H1 (cell line): ENCODE results near the gene DNAI2. TPM values are rescaled to one million over a fixed set of nuclear protein-coding genes. Genes with fewer than 3 reads are reported as not detected.

ENCODE experiments used
- CTCF ChIA-PET: fragments of 300-600 bp; sonication (Branson Sonifier 250); formaldehyde crosslinking; loops from one replicate; lab custom pipeline; 2021; ENCODE audit not compliant: partially characterized antibody; lab: Charles Lee
- POLR2A ChIA-PET: fragments of 300-600 bp; sonication (Branson Sonifier 250); formaldehyde crosslinking; loops from one replicate; lab custom pipeline; 2021; ENCODE audit warnings: inconsistent platforms; ENCODE audit not compliant: partially characterized antibody; lab: Charles Lee
- DNase-seq, 2 experiments: peaks; one replicate each; pipeline versions ENCODE4 v3.0.0 to v3.0.0-alpha.2; 2010 to 2022; ENCODE audit warnings: low spot score in 2 of 2, low read depth in 1 of 2, mixed read lengths in 1 of 2
- FAIRE-seq: peaks from 2 replicates; lab custom pipeline; 2011; peaks lifted over from hg19 to GRCh38; lab: Jason Lieb, UNC
- H2AFZ ChIP-seq: 2 replicates; pipeline ENCODE4 v1.8.1; 2012; ENCODE audit warnings: low read length, inconsistent platforms
- H2AK5ac ChIP-seq: 2 replicates; pipeline ENCODE4 v1.6.1; 2013; ENCODE audit warnings: low read depth, low read length
- H2BK120ac ChIP-seq: replicated peaks from 2 replicates; pipeline ENCODE3; 2013; ENCODE audit warnings: low read depth, low read length, inconsistent platforms
- H2BK12ac ChIP-seq: 2 replicates; pipeline ENCODE4 v1.6.1; 2013; ENCODE audit warnings: low read depth, low read length
- H2BK15ac ChIP-seq: 2 replicates; pipeline ENCODE4 v1.6.1; 2013; ENCODE audit warnings: low read length
- H2BK20ac ChIP-seq: 2 replicates; pipeline ENCODE4 v1.6.1; 2013; ENCODE audit warnings: low read length
- H2BK5ac ChIP-seq: 2 replicates; pipeline ENCODE4 v1.6.1; 2013; ENCODE audit warnings: low read depth, low read length
- H3K14ac ChIP-seq: 2 replicates; pipeline ENCODE4 v1.6.1; 2013; ENCODE audit warnings: inconsistent platforms; ENCODE audit not compliant: insufficient read length
- H3K18ac ChIP-seq: 2 replicates; pipeline ENCODE4 v1.6.1; 2013; ENCODE audit warnings: low read length; ENCODE audit errors: extremely low read depth
- H3K23ac ChIP-seq: 2 replicates; pipeline ENCODE4 v1.6.1; 2013; ENCODE audit warnings: inconsistent platforms; ENCODE audit not compliant: insufficient read length
- H3K23me2 ChIP-seq: 2 replicates; pipeline ENCODE4 v1.6.1; 2013; ENCODE audit warnings: low read depth, low read length
- H3K27ac ChIP-seq: 2 replicates; pipeline ENCODE4 v1.6.1; 2011; ENCODE audit warnings: low read depth, low read length, inconsistent platforms
- H3K27me3 ChIP-seq, 4 experiments: replicated peaks in 1 of 4; 1 replicate in 1 of 4; 2 replicates in 3 of 4; pipeline versions ENCODE4 v1.6.1 to v1.8.1; 2011 to 2013; ENCODE audit warnings: low read length in 3 of 4, mild to moderate bottlenecking in 3 of 4, inconsistent platforms in 2 of 4, mixed read lengths in 2 of 4, moderate library complexity in 1 of 4; ENCODE audit not compliant: control insufficient read depth in 3 of 4, insufficient read depth in 3 of 4; ENCODE audit errors: extremely low read depth in 1 of 4
- H3K36me3 ChIP-seq, 4 experiments: 2 replicates each; pipeline versions ENCODE4 v1.6.1 to v1.8.1; 2011 to 2013; ENCODE audit warnings: mild to moderate bottlenecking in 4 of 4, low read length in 3 of 4, moderate library complexity in 2 of 4, control low read depth in 1 of 4, inconsistent platforms in 1 of 4; ENCODE audit not compliant: insufficient read depth in 4 of 4, control insufficient read depth in 2 of 4
- H3K4ac ChIP-seq: replicated peaks from 2 replicates; pipeline ENCODE3; 2013; ENCODE audit warnings: low read length, low read depth, mixed read lengths, inconsistent platforms; ENCODE audit not compliant: insufficient read length
- H3K4me1 ChIP-seq, 4 experiments: replicated peaks in 1 of 4; 1 replicate in 1 of 4; 2 replicates in 3 of 4; pipeline versions ENCODE4 v1.6.1 to v1.8.1; 2011 to 2013; ENCODE audit warnings: low read length in 3 of 4, inconsistent platforms in 2 of 4, mixed read lengths in 1 of 4; ENCODE audit not compliant: insufficient read depth in 4 of 4, control insufficient read depth in 3 of 4
- H3K4me2 ChIP-seq, 2 experiments: 2 replicates each; pipeline versions ENCODE4 v1.6.1 to v1.8.1; 2011 to 2013; ENCODE audit warnings: low read depth in 2 of 2, low read length in 2 of 2, control low read depth in 1 of 2, inconsistent platforms in 1 of 2, mild to moderate bottlenecking in 1 of 2; ENCODE audit not compliant: insufficient read depth in 1 of 2
- H3K4me3 ChIP-seq, 4 experiments: fragments of 200-600, 300-600 bp in 1 of 4; sonication (generic), shearing (Covaris generic), sonication (Bioruptor Twin) in 1 of 4; 2 replicates each; pipeline versions ENCODE4 v1.5.1 to v1.8.1; 2011 to 2016; ENCODE audit warnings: low read length in 4 of 4, low read depth in 3 of 4, control low read depth in 2 of 4, inconsistent platforms in 2 of 4, mild to moderate bottlenecking in 2 of 4, mixed read lengths in 1 of 4, moderate library complexity in 1 of 4; ENCODE audit not compliant: insufficient read depth in 2 of 4; ENCODE audit errors: extremely low read depth in 1 of 4
- H3K56ac ChIP-seq: replicated peaks from 2 replicates; pipeline ENCODE3; 2013; ENCODE audit warnings: low read depth, mild to moderate bottlenecking, mixed read lengths, low read length, inconsistent platforms; ENCODE audit not compliant: insufficient read length
- H3K79me1 ChIP-seq: 2 replicates; pipeline ENCODE4 v1.6.1; 2013; ENCODE audit warnings: low read depth, low read length, control low read depth
- H3K79me2 ChIP-seq, 2 experiments: 2 replicates each; pipeline versions ENCODE4 v1.6.1 to v1.8.1; 2012 to 2013; ENCODE audit warnings: low read length in 2 of 2, mild to moderate bottlenecking in 2 of 2, inconsistent platforms in 1 of 2; ENCODE audit not compliant: insufficient read depth in 2 of 2, control insufficient read depth in 1 of 2
- H3K9ac ChIP-seq, 4 experiments: replicated peaks in 1 of 4; 1 replicate in 1 of 4; 2 replicates in 3 of 4; pipeline versions ENCODE4 v1.6.1 to v1.8.1; 2011 to 2013; ENCODE audit warnings: low read depth in 3 of 4, low read length in 3 of 4, control low read depth in 2 of 4, mild to moderate bottlenecking in 2 of 4, moderate library complexity in 2 of 4, inconsistent platforms in 1 of 4; ENCODE audit errors: extremely low read depth in 1 of 4
- H3K9me3 ChIP-seq, 2 experiments: 2 replicates each; pipeline versions ENCODE4 v1.6.1 to v1.8.1; 2012 to 2013; ENCODE audit warnings: mild to moderate bottlenecking in 2 of 2, moderate library complexity in 2 of 2, control low read depth in 1 of 2, inconsistent platforms in 1 of 2, low read depth in 1 of 2, low read length in 1 of 2, mixed read lengths in 1 of 2; ENCODE audit not compliant: insufficient read depth in 2 of 2
- H4K20me1 ChIP-seq, 2 experiments: replicated peaks in 1 of 2; 2 replicates each; pipeline versions ENCODE3 to v1.8.1; 2011 to 2013; ENCODE audit warnings: inconsistent platforms in 2 of 2, low read length in 2 of 2, mild to moderate bottlenecking in 1 of 2; ENCODE audit not compliant: insufficient read depth in 2 of 2, control insufficient read depth in 1 of 2
- H4K5ac ChIP-seq: 2 replicates; pipeline ENCODE4 v1.6.1; 2013; ENCODE audit warnings: low read length, low read depth, mixed read lengths, inconsistent platforms; ENCODE audit not compliant: insufficient read length
- H4K8ac ChIP-seq: 2 replicates; pipeline ENCODE4 v1.8.0; 2013; ENCODE audit warnings: mild to moderate bottlenecking, moderate library complexity, low read length, inconsistent platforms; ENCODE audit not compliant: insufficient read depth; ENCODE audit errors: extremely low read depth
- H4K91ac ChIP-seq: replicated peaks from 2 replicates; pipeline ENCODE3; 2013; ENCODE audit warnings: low read length, mixed read lengths, inconsistent platforms; ENCODE audit not compliant: insufficient read length
- CBX5 ChIP-seq: fragments of 300-800, 300-1000 bp; sonication (generic); IDR thresholded peaks from 2 replicates; pipeline ENCODE4 v1.7.1; 2016; ENCODE audit warnings: antibody characterized with exemption, low read length, low read depth
- CEBPB ChIP-seq: IDR thresholded peaks from 2 replicates; pipeline ENCODE4 v1.6.1; 2012; ENCODE audit warnings: low read depth, low read length
- CHD1 ChIP-seq: IDR thresholded peaks from 2 replicates; pipeline ENCODE4 v1.6.1; 2012; ENCODE audit warnings: low read depth, low read length, improper control_type of control experiment
- CTBP2 ChIP-seq: IDR thresholded peaks from 2 replicates; pipeline ENCODE4 v1.7.0; 2011; ENCODE audit warnings: borderline replicate concordance, mild to moderate bottlenecking, moderate library complexity, mixed read lengths, low read length; ENCODE audit not compliant: insufficient read depth, insufficient read length
- E2F6 ChIP-seq: IDR thresholded peaks from 2 replicates; pipeline ENCODE4 v1.6.1; 2012; ENCODE audit warnings: inconsistent platforms
- HDAC6 ChIP-seq: IDR thresholded peaks from one replicate; pipeline ENCODE4 v1.7.1; 2012; ENCODE audit warnings: low read depth, mild to moderate bottlenecking, inconsistent platforms, low read length, moderate library complexity
- NRF1 ChIP-seq: IDR thresholded peaks from 2 replicates; pipeline ENCODE4 v1.6.1; 2011; ENCODE audit warnings: mild to moderate bottlenecking, low read depth, low read length, improper control_type of control experiment
- RBBP5 ChIP-seq: IDR thresholded peaks from 2 replicates; pipeline ENCODE4 v1.7.1; 2012; ENCODE audit warnings: low read depth, mild to moderate bottlenecking, inconsistent platforms, low read length, moderate library complexity, borderline replicate concordance
- SP2 ChIP-seq: IDR thresholded peaks from 2 replicates; pipeline ENCODE4 v1.6.1; 2012; ENCODE audit warnings: mild to moderate bottlenecking, low read length, inconsistent platforms
- SP4 ChIP-seq: IDR thresholded peaks from 2 replicates; pipeline ENCODE4 v1.6.1; 2012; ENCODE audit warnings: low read length, inconsistent platforms
- TEAD4 ChIP-seq: IDR thresholded peaks from 2 replicates; pipeline ENCODE4 v1.6.1; 2012; ENCODE audit warnings: low read depth, low read length, inconsistent platforms, mixed read lengths
- USF2 ChIP-seq: IDR thresholded peaks from 2 replicates; pipeline ENCODE4 v1.6.1; 2011; ENCODE audit warnings: low read length, improper control_type of control experiment
- WGBS, 2 experiments: shearing (Covaris generic) in 1 of 2; methylation state at CpG; one replicate each; pipeline versions ENCODE4 v1.1.6 to v1.1.7; 2013 to 2015; ENCODE audit warnings: low lambda C conversion rate in 2 of 2, mixed read lengths in 2 of 2, inconsistent platforms in 1 of 2, low coverage in 1 of 2, missing lambda C conversion rate in 1 of 2; ENCODE audit not compliant: insufficient replicate concordance in 2 of 2, insufficient coverage in 1 of 2, insufficient read length in 1 of 2; ENCODE audit errors: extremely low coverage in 1 of 2, missing lambda C conversion rate in 1 of 2; 5-methylcytosine and 5-hydroxymethylcytosine counted together
- polyA plus RNA-seq, 7 experiments: library from polyadenylated mRNA; depleted of rRNA in 3 of 7; stranded (reverse) in 5 of 7; unstranded in 2 of 7; fragments of >200 nt in 5 of 7; fragments of 200-250 nt in 2 of 7; gene quantifications; 1 replicate in 5 of 7; 2 replicates in 1 of 7; 4 replicates in 1 of 7; pipeline versions ENCODE4 v1.2.1 to v1.2.3, GENCODE V29; 2011 to 2013; ENCODE audit warnings: missing spikeins in 2 of 7, mixed read lengths in 2 of 7
- total RNA-seq: library from RNA; stranded (reverse); fragmentation: NEBNext Ultra II Directional; extraction: Animal tissue kit (Norgen Biotek cat#: 25700); gene quantifications from 2 replicates; pipeline ENCODE4 v1.2.1, GENCODE V29; 2021

Gene DNAI2
- total and polyA plus RNA-seq, 2 of the 8 experiments (the other 6 are each of a cell fraction or from before 2014, with no cell fraction given): 0.08 to 0.15 TPM

- no peak overlapping the region for H2BK20ac ChIP-seq
- no peaks in the 10 kb centered on the region for H3K9me3 ChIP-seq
- no peak overlapping the region for H2BK12ac ChIP-seq
- H3K23me2 ChIP-seq: peaks cover 1% of the 10 kb centered on the region; the same call in 1 of the 2 replicates
- H3K4ac ChIP-seq: no peak overlapping the region
- no peak overlapping the region; the same call in 1 of the 2 replicates for H4K8ac ChIP-seq
- no peak overlapping the region for H3K9ac ChIP-seq
- no peaks in the 10 kb centered on the region for H4K20me1 ChIP-seq
- no peak overlapping the region for H3K56ac ChIP-seq
- FAIRE-seq: no peak
- POLR2A ChIA-PET: interaction anchor here (0.8 to 1.0 kb wide), 2 partner anchors 52 to 151 kb away, joined by 3 read pairs; no protein-coding TSS in a partner anchor
- peaks cover 0 to 10% (median 0%) of the 10 kb centered on the region in 4 experiments; a peak in 1 of 8 replicates for H3K36me3 ChIP-seq
- H4K5ac ChIP-seq: no peak overlapping the region
- no peak overlapping the region for H2BK15ac ChIP-seq
- no peak overlapping the region for H3K27ac ChIP-seq
- no peak overlapping the region for H3K23ac ChIP-seq
- peaks cover 5 to 21% (median 14%) of the 10 kb centered on the region in 4 experiments for H3K4me1 ChIP-seq
- no peak overlapping the region for H2AK5ac ChIP-seq
- WGBS, 2 experiments: 92% methylated on average over 22 of the region's 32 CpGs; no CpG with 5 or more reads in 1 of the 2 experiments
- no peak overlapping the region for H3K4me3 ChIP-seq
- H3K14ac ChIP-seq: no peak overlapping the region
- no peak overlapping the region for H4K91ac ChIP-seq
- H3K79me1 ChIP-seq: no peaks in the 10 kb centered on the region
- H3K27me3 ChIP-seq: peaks cover 11 to 27% (median 16%) of the 10 kb centered on the region in 4 experiments
- H3K18ac ChIP-seq: no peak overlapping the region
- H2BK120ac ChIP-seq: no peak overlapping the region
- no peak overlapping the region for H2AFZ ChIP-seq
- TF ChIP-seq USF2: no peak
- no peak for TF ChIP-seq CHD1
- TF ChIP-seq RBBP5: no peak
- TF ChIP-seq SP4: no peak
- TF ChIP-seq CBX5: no peak
- TF ChIP-seq CTBP2: no peak
- no peak for TF ChIP-seq TEAD4
- TF ChIP-seq E2F6: no peak
- TF ChIP-seq HDAC6: no peak
- no peak for TF ChIP-seq SP2
- TF ChIP-seq NRF1: no peak
- TF ChIP-seq CEBPB: no peak
- TF ChIP-seq, all 59 proteins: peak for 0
- no peak for DNase-seq
- Histone ChIP-seq H3K4me2 (0 out of 4 replicates have a peak overlapping the region, but pooled peaks of 1 of the 2 experiments have one; percentile 16), H2BK5ac (no peak overlapping the region), H3K79me2 (no peaks in the 10 kb centered on the region)
- CTCF ChIA-PET: interaction anchor here (1.1 to 3.3 kb wide), 9 partner anchors 9 to 109 kb away, joined by 3 to 18 read pairs (median 4); partner anchors contain the start of genes CD300A and GPR142
These were observed 83.4 kb downstream of the DNAI2 start for GRCh38 chr17:74357466-74357809.
